ELF-1 (cell line): ENCODE measurements around the gene FYN.
A peak's percentile ranks its signal among the peaks of the same experiment; 100 is the strongest.

Experiments
- DNase-seq: peaks from one replicate; pipeline ENCODE4 v3.0.0-alpha.2; 2016; ENCODE audit warnings: low read depth, low spot score

The FYN gene

GRCh38 chr6:111884068-111884467, 10.8 kb upstream of the FYN start:
- DNase-seq = no peak

GRCh38 chr6:111880181-111880888, 7.1 kb upstream of the FYN start:
- DNase-seq = no peak

GRCh38 chr6:111875741-111876140, 2.5 kb upstream of the FYN start:
- no peak for DNase-seq

- no peak for DNase-seq
These were observed 768 bp upstream of the FYN start for GRCh38 chr6:111874025-111874415.

- peak; percentile 67 for DNase-seq
These were observed 663 bp downstream of the FYN start for GRCh38 chr6:111872401-111873177.

- DNase-seq = peak; percentile 56
These were observed 1.4 kb downstream of the FYN start for GRCh38 chr6:111871725-111872400.

- DNase-seq = no peak
These were observed 2.0 kb downstream of the FYN start for GRCh38 chr6:111871207-111871606.

GRCh38 chr6:111870742-111871064, 2.5 kb downstream of the FYN start:
- no peak for DNase-seq

GRCh38 chr6:111870051-111870741, 3.1 kb downstream of the FYN start:
- no peak for DNase-seq

GRCh38 chr6:111866857-111867256, 6.4 kb downstream of the FYN start:
- DNase-seq = no peak

- DNase-seq = peak; percentile 83
These were observed 7.2 kb downstream of the FYN start for GRCh38 chr6:111865909-111866546.

- no peak for DNase-seq
These were observed 8.1 kb downstream of the FYN start for GRCh38 chr6:111865049-111865585.

- no peak for DNase-seq
These were observed 8.9 kb downstream of the FYN start for GRCh38 chr6:111864138-111865048.

GRCh38 chr6:111862741-111863140, 10.5 kb downstream of the FYN start:
- DNase-seq = no peak

GRCh38 chr6:111862314-111862713, 10.9 kb downstream of the FYN start:
- DNase-seq = no peak

GRCh38 chr6:111861431-111861885, 11.8 kb downstream of the FYN start:
- DNase-seq = no peak

GRCh38 chr6:111858347-111858746, 14.9 kb downstream of the FYN start:
- DNase-seq = no peak

GRCh38 chr6:111857674-111858337, 15.4 kb downstream of the FYN start:
- no peak for DNase-seq

GRCh38 chr6:111855753-111856152, 17.5 kb downstream of the FYN start:
- no peak for DNase-seq

GRCh38 chr6:111854683-111855082, 18.6 kb downstream of the FYN start:
- no peak for DNase-seq
